Measurements from ENCODE around the gene CYGB. TPM values are rescaled to one million over a fixed set of nuclear protein-coding genes. Genes with fewer than 3 reads are reported as not detected.

CYGB gene
- total and polyA plus RNA-seq, 9 of the 15 experiments (the other 6 are each of a cell fraction or from before 2014, with no cell fraction given) = 0.08 to 0.95 (median 0.18) TPM; not detected in 5

GRCh38 chr17:76501018-76501826 lies 36.3 kb downstream of the CYGB start, which contains the start of gene RHBDF2 (continued):
- TF ChIP-seq MLX (CRISPR knock-in tag; conservative IDR thresholded peaks at IDR 0.05) (no peak), GMEB1 (CRISPR knock-in tag; IDR thresholded peaks at IDR 0.05) (peak; percentile 47; the same call in 1 of the 2 replicates), TCF7 (IDR thresholded peaks at IDR 0.05; ENCODE audit: borderline replicate concordance) (no peak), KDM2B (CRISPR knock-in tag; IDR thresholded peaks at IDR 0.05) (0 out of 2 replicates have a peak, but pooled peaks have one; percentile 10), DLX4 (CRISPR knock-in tag; IDR thresholded peaks at IDR 0.05) (no peak), PHF8 (IDR thresholded peaks at IDR 0.05; ENCODE audit: borderline replicate concordance, low read length) (peak; percentile 62; the same call in 1 of the 2 replicates), NRF1 (conservative IDR thresholded peaks at IDR 0.05 in 1 of 2, IDR thresholded peaks at IDR 0.05 in 1 of 2) (peak in 1 of 2 experiments; percentile 79; a peak in 3 of 4 replicates), NONO (IDR thresholded peaks at IDR 0.05; ENCODE audit: low read depth in 2 of 2, low read length in 1 of 2) (0 out of 4 replicates have a peak, but pooled peaks of 1 of the 2 experiments have one; percentile 39), ZC3H4 (CRISPR knock-in tag; IDR thresholded peaks at IDR 0.05; ENCODE audit: borderline replicate concordance) (0 out of 2 replicates have a peak, but pooled peaks have one; percentile 29), HNRNPL (IDR thresholded peaks at IDR 0.05; ENCODE audit: low read depth, low read length) (peak; percentile 94), HDGF (IDR thresholded peaks at IDR 0.05) (0 out of 2 replicates have a peak, but pooled peaks have one; percentile 74), GABPA (tag; conservative IDR thresholded peaks at IDR 0.05; ENCODE audit: low read depth) (no peak), ZNF76 (CRISPR knock-in tag; IDR thresholded peaks at IDR 0.05; ENCODE audit: borderline replicate concordance) (no peak), TFAP4 (CRISPR knock-in tag; IDR thresholded peaks at IDR 0.05; ENCODE audit: borderline replicate concordance) (peak; percentile 84), TAF1 (IDR thresholded peaks at IDR 0.05; ENCODE audit: control insufficient read depth, extremely low read depth, insufficient read depth, low read length, severe bottlenecking) (peak; percentile 22), USF2 (CRISPR knock-in tag; IDR thresholded peaks at IDR 0.05) (0 out of 2 replicates have a peak, but pooled peaks have one; percentile 9), PHF20 (IDR thresholded peaks at IDR 0.05; ENCODE audit: partially characterized antibody) (peak; percentile 10), VEZF1 (CRISPR knock-in tag; IDR thresholded peaks at IDR 0.05) (peak; percentile 69), ZNF263 (CRISPR knock-in tag; IDR thresholded peaks at IDR 0.05; ENCODE audit: borderline replicate concordance) (0 out of 2 replicates have a peak, but pooled peaks have one; percentile 44)

Measured in K562 (cell line).